ENCODE measurements around the gene OR8B4.

DNA sequence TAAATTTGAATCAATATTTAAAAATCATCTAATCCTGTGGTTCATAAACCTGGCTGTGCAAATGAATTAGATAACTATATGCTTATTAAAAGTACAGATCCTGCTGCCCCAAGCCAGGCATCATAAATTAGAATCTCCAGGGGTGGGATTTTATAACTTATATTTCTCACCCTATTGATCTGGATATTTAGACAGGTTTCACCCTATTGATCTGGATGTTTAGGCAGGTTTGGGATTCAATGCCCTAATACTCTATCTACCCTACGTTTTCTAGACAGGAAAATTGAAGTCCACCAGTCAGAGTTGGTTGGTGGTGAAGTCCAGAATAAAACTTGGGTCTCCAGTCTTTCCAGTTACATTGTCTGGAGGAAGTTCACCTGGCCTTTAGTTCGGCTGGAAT, 18.2 kb upstream of the OR8B4 start:
- no peak for TF ChIP-seq EZH2 (IDR thresholded peaks at IDR 0.05; ENCODE audit: borderline replicate concordance, low read depth, low read length, poor library complexity, severe bottlenecking)
- TF ChIP-seq, protein P1, sequence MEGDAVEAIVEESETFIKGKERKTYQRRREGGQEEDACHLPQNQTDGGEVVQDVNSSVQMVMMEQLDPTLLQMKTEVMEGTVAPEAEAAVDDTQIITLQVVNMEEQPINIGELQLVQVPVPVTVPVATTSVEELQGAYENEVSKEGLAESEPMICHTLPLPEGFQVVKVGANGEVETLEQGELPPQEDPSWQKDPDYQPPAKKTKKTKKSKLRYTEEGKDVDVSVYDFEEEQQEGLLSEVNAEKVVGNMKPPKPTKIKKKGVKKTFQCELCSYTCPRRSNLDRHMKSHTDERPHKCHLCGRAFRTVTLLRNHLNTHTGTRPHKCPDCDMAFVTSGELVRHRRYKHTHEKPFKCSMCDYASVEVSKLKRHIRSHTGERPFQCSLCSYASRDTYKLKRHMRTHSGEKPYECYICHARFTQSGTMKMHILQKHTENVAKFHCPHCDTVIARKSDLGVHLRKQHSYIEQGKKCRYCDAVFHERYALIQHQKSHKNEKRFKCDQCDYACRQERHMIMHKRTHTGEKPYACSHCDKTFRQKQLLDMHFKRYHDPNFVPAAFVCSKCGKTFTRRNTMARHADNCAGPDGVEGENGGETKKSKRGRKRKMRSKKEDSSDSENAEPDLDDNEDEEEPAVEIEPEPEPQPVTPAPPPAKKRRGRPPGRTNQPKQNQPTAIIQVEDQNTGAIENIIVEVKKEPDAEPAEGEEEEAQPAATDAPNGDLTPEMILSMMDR (conservative IDR thresholded peaks at IDR 0.05; ENCODE audit: low read depth, low read length) = no peak
